Astrocyte of the spinal cord (primary cell): Measurements from ENCODE around the gene NEURL1B.

Experiments used
- DNase-seq: peaks from one replicate; pipeline ENCODE4 v3.0.0; 2011; ENCODE audit warnings: low read depth, low spot score
- H3K4me3 ChIP-seq: 2 replicates; pipeline ENCODE4 v1.5.1; 2011; ENCODE audit warnings: low read depth, mild to moderate bottlenecking, low read length, moderate library complexity
- in situ Hi-C: cut with HindIII; loops from 2 replicates; pipeline ENCODE4 v1.10.0; 2017; ENCODE audit warnings: low sequenced_read_pairs
- TF ChIP-seq, protein P1 (sequence below): IDR thresholded peaks from 2 replicates; pipeline ENCODE4 v1.5.1; 2012; ENCODE audit warnings: low read depth, mild to moderate bottlenecking, low read length, inconsistent platforms

Gene NEURL1B

DNA sequence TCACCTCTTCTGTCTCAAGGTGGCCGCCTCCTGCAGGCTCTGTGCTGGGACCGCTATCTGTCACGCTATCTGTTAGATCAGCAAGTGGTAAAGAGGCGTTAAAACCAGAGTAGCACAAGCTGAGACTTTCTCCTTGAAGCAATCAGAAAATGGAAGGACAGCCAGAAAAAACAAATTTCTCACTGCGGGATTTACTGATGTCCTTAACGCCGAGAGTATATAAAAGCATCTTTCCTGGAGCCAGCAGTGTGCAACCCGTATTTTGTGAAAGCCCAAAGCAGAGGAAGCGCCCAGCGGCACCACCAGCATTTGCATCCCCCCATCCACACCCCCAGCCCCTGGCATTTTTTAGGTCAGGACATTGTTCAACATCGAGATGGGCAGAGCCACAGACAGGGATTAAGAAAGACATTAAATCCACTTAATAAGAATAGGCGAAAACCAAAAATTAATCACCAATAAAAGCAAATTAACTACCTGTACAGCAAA is 81.3 kb downstream of the NEURL1B start:
- TF ChIP-seq, protein P1, sequence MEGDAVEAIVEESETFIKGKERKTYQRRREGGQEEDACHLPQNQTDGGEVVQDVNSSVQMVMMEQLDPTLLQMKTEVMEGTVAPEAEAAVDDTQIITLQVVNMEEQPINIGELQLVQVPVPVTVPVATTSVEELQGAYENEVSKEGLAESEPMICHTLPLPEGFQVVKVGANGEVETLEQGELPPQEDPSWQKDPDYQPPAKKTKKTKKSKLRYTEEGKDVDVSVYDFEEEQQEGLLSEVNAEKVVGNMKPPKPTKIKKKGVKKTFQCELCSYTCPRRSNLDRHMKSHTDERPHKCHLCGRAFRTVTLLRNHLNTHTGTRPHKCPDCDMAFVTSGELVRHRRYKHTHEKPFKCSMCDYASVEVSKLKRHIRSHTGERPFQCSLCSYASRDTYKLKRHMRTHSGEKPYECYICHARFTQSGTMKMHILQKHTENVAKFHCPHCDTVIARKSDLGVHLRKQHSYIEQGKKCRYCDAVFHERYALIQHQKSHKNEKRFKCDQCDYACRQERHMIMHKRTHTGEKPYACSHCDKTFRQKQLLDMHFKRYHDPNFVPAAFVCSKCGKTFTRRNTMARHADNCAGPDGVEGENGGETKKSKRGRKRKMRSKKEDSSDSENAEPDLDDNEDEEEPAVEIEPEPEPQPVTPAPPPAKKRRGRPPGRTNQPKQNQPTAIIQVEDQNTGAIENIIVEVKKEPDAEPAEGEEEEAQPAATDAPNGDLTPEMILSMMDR = no peak
- in situ Hi-C loops = no loop called here
- H3K4me3 ChIP-seq = no peak overlapping the region
- no peak for DNase-seq

- TF ChIP-seq, protein P1 = no peak
- no peak for DNase-seq
- in situ Hi-C loops = no loop called here
- no peak overlapping the region for H3K4me3 ChIP-seq
Observed at GRCh38 chr5:172723508-172723907, 82.4 kb downstream of the NEURL1B start.

- no peak overlapping the region for H3K4me3 ChIP-seq
- in situ Hi-C loops = no loop called here
- TF ChIP-seq, protein P1 = no peak
- no peak for DNase-seq
Observed at GRCh38 chr5:172724242-172725183, 83.5 kb downstream of the NEURL1B start.

GRCh38 chr5:172725273-172725672 is 84.2 kb downstream of the NEURL1B start:
- in situ Hi-C loops = no loop called here
- TF ChIP-seq, protein P1 = no peak
- no peak for DNase-seq
- H3K4me3 ChIP-seq = no peak overlapping the region

DNA sequence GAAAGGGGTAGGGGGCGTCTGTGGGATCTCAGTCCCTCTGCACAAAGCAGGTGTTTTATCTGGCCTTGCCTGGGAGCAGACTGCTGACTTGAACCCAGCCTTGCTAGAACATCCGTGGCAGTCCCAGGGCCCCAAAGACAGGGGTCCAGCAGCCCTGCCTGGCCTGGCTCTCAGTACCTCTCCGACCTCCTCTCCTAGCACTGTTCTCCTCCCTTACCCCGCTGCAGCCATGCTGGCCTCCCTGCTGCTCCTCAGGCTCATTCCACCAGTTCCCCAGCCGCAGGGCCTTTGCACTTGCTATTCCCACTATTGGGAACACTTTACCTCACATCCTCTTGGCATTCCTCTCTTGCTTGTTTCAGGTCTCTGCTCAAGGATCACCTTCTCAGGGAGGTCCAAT is 84.7 kb downstream of the NEURL1B start:
- in situ Hi-C loops = no loop called here
- no peak for DNase-seq

DNA sequence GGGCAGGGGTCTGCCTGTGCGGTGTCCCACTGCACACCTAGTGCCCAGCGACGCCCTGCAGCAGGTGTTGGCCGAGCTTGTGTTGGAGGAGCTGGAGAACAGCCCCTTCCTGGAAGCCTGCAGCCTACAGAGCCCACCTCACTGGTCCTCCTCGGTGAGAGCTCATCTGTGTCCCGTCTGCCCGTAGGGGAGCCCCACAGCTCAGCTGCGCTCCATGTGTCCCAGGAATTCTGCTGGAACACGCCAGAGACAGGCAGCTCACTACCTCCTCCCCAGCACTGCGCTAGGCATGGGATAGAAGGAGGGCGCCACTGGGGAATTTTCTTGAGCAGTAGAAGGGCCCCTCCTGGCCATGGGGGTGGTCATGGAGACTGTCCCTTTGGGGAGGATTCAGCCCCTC is 85.9 kb downstream of the NEURL1B start:
- DNase-seq = no peak
- TF ChIP-seq, protein P1 = no peak
- H3K4me3 ChIP-seq = no peak overlapping the region
- in situ Hi-C loops = no loop called here

More for the DNA sequence above, 84.7 kb downstream of the NEURL1B start:
- TF ChIP-seq, protein P1 = no peak
- no peak overlapping the region for H3K4me3 ChIP-seq
